Measurements from ENCODE around the gene TMEM163. TPM values are rescaled to one million over a fixed set of nuclear protein-coding genes. Genes with fewer than 3 reads are reported as not detected.
"Not testable (repeated sequence)": the region's sequence is repeated elsewhere in the genome, so short reads cannot be mapped to it uniquely, and the experiment has no call there.

Gene TMEM163
- total RNA-seq, 2 donors from 2014 or later = 0.12 TPM

GRCh38 chr2:134634054-134634753, 84.6 kb downstream of the TMEM163 start:
- no peaks in the 10 kb centered on the region for H3K36me3 Mint-ChIP-seq (ENCODE audit: insufficient read depth in 2 of 2)
- ATAC-seq (replicated peaks in 1 of 2) (no peak), DNase-seq (no peak)
- peaks cover 6% of the 10 kb centered on the region for H3K4me1 Mint-ChIP-seq (ENCODE audit: low read depth)
- no peaks in the 10 kb centered on the region for H3K27me3 Mint-ChIP-seq (ENCODE audit: low read depth)
- H3K27ac Mint-ChIP-seq = no peak overlapping the region
- H3K9me3 Mint-ChIP-seq = peaks cover 2% of the 10 kb centered on the region in 2 donors
- no peak overlapping the region for H3K4me3 Mint-ChIP-seq

GRCh38 chr2:134630504-134631159, 88.2 kb downstream of the TMEM163 start:
- Mint-ChIP-seq H3K27me3 (ENCODE audit: low read depth) (no peaks in the 10 kb centered on the region), H3K27ac (no peak overlapping the region), H3K9me3 (peaks cover 0 to 2% of the 10 kb centered on the region in 2 donors), H3K4me3 (no peak overlapping the region), H3K4me1 (ENCODE audit: low read depth) (peaks cover 6% of the 10 kb centered on the region), H3K36me3 (ENCODE audit: insufficient read depth in 2 of 2) (no peaks in the 10 kb centered on the region)
- ATAC-seq (replicated peaks in 1 of 2) = no peak
- no peak for DNase-seq

DNA sequence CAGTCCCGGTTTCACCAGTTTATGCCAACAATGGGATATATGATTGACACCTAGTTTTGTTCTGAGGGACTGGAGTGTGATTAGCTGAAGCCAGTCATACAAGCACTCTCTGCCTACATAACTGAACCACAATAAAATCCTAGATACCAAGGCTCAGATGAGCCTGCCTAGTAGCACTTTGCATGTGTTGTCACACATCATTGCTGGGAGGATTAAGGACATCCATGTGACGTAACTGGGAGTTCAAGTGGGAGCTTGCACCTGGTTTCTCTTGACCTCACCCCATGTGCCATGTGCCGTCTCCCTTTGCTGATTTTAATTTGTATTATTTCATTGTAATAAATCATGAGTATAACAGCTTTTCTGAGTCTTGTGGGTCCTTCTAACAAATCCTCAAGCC, 90.3 kb downstream of the TMEM163 start:
- H3K27ac Mint-ChIP-seq = no peak overlapping the region
- peaks cover 7% of the 10 kb centered on the region for H3K27me3 Mint-ChIP-seq (ENCODE audit: low read depth)
- H3K4me3 Mint-ChIP-seq = no peak overlapping the region
- no peaks in the 10 kb centered on the region for H3K36me3 Mint-ChIP-seq (ENCODE audit: insufficient read depth in 2 of 2)
- DNase-seq (no peak), ATAC-seq (replicated peaks in 1 of 2) (no peak)
- peaks cover 9% of the 10 kb centered on the region for H3K4me1 Mint-ChIP-seq (ENCODE audit: low read depth)
- H3K9me3 Mint-ChIP-seq = peaks cover 0 to 2% of the 10 kb centered on the region in 2 donors

DNA sequence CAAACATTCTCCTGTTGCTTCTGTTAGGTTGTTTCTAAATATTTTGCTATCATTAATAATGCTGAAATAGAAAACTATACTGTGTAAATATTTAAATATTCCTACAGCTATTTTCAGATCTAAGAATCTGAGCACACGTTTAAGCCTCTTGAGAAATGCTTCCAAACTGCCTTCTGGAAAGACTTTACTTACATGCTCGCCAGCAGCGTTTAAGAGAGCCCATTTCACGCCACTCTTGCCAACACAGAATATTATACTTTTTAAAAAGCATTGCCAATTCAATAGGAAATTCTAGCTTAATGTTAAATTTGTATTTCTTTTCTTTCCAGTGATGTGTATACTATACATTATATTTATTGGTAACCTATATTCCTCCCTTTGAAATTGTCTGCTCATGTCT, 92.0 kb downstream of the TMEM163 start:
- H3K36me3 Mint-ChIP-seq (ENCODE audit: insufficient read depth in 2 of 2) = no peaks in the 10 kb centered on the region

GRCh38 chr2:134625311-134625710, 93.5 kb downstream of the TMEM163 start:
- H3K4me1 Mint-ChIP-seq (ENCODE audit: low read depth) = peaks cover 10% of the 10 kb centered on the region
- H3K27me3 Mint-ChIP-seq (ENCODE audit: low read depth) = peaks cover 7% of the 10 kb centered on the region
- no peak overlapping the region for H3K27ac Mint-ChIP-seq
- no peaks in the 10 kb centered on the region for H3K9me3 Mint-ChIP-seq
- no peak for ATAC-seq (replicated peaks in 1 of 2)
- no peak for DNase-seq
- no peaks in the 10 kb centered on the region for H3K36me3 Mint-ChIP-seq (ENCODE audit: insufficient read depth in 2 of 2)
- H3K4me3 Mint-ChIP-seq = no peak overlapping the region

More for the DNA sequence above, 92.0 kb downstream of the TMEM163 start:
- no peak for ATAC-seq (replicated peaks in 1 of 2)
- H3K4me1 Mint-ChIP-seq (ENCODE audit: low read depth) = peaks cover 10% of the 10 kb centered on the region
- no peaks in the 10 kb centered on the region for H3K9me3 Mint-ChIP-seq
- no peak for DNase-seq
- no peak overlapping the region for H3K27ac Mint-ChIP-seq
- H3K27me3 Mint-ChIP-seq (ENCODE audit: low read depth) = peaks cover 7% of the 10 kb centered on the region
- no peak overlapping the region for H3K4me3 Mint-ChIP-seq

GRCh38 chr2:134623796-134624195, 95.0 kb downstream of the TMEM163 start:
- H3K27ac Mint-ChIP-seq = no peak overlapping the region
- ATAC-seq (replicated peaks in 1 of 2) (peak; percentile 92 to 94), DNase-seq (peak; percentile 42 to 57)
- peaks cover 4 to 5% of the 10 kb centered on the region in 2 donors for H3K9me3 Mint-ChIP-seq
- peaks cover 7% of the 10 kb centered on the region for H3K27me3 Mint-ChIP-seq (ENCODE audit: low read depth)
- peaks cover 10% of the 10 kb centered on the region for H3K4me1 Mint-ChIP-seq (ENCODE audit: low read depth)
- no peak overlapping the region for H3K4me3 Mint-ChIP-seq
- peaks cover 3 to 5% of the 10 kb centered on the region in 2 donors for H3K36me3 Mint-ChIP-seq (ENCODE audit: insufficient read depth in 2 of 2)

GRCh38 chr2:134623046-134623445, 95.8 kb downstream of the TMEM163 start:
- Mint-ChIP-seq H3K9me3 (peaks cover 6 to 7% of the 10 kb centered on the region in 2 donors), H3K36me3 (ENCODE audit: insufficient read depth in 2 of 2) (peaks cover 5 to 8% of the 10 kb centered on the region in 2 donors), H3K4me3 (no peak overlapping the region), H3K27me3 (ENCODE audit: low read depth) (peaks cover 7% of the 10 kb centered on the region), H3K27ac (no peak overlapping the region), H3K4me1 (ENCODE audit: low read depth) (peaks cover 10% of the 10 kb centered on the region)
- no peak for ATAC-seq (replicated peaks in 1 of 2)
- DNase-seq = no peak

DNA sequence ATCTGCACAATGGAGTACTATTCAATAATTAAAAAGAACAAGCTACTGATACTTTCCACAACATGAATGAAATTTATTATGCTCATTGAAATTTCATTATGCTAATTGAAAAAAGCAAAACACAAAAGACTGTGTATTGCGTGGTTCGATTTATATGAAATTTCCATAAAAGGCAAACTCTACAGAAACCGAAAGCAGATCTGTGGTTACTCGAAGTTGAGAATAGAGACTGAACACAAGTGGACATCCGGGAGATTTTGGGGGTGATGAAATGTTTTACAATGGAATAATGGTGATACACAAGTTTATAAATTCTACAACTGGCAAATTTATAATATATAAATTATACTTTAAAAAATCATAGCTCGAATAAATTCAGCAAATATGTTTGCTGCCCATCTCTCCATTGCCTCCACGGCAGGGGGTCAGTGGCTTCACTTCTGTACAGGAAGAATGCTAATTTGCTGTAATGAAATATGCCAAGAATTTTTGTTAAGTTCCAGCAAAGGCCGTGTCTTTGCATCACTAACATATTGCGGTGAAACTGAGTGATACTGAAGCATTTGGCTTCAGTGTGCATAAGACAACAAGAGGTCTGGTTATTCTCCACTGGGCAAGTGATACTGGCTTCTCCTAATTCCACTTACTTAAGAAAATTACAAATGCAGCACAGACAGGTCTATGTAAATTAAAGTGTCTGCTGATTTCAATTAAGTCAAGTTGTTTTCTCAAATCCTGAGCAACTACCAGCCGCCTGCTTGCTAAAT, 96.7 kb downstream of the TMEM163 start:
- DNase-seq = no peak
- Mint-ChIP-seq H3K27ac (no peak overlapping the region), H3K4me3 (no peak overlapping the region)

GRCh38 chr2:134619250-134619649, 99.5 kb downstream of the TMEM163 start:
- Mint-ChIP-seq H3K27ac (no peak overlapping the region), H3K36me3 (ENCODE audit: insufficient read depth in 2 of 2) (peaks cover 5 to 8% of the 10 kb centered on the region in 2 donors), H3K4me3 (no peak overlapping the region), H3K4me1 (ENCODE audit: low read depth) (peaks cover 8% of the 10 kb centered on the region), H3K27me3 (ENCODE audit: low read depth) (no peaks in the 10 kb centered on the region), H3K9me3 (peaks cover 6 to 7% of the 10 kb centered on the region in 2 donors)
- no peak for ATAC-seq (replicated peaks in 1 of 2)
- DNase-seq = no peak

More for the DNA sequence above, 96.7 kb downstream of the TMEM163 start:
- H3K4me1 Mint-ChIP-seq (ENCODE audit: low read depth) = peaks cover 10% of the 10 kb centered on the region
- H3K36me3 Mint-ChIP-seq (ENCODE audit: insufficient read depth in 2 of 2) = peaks cover 5 to 8% of the 10 kb centered on the region in 2 donors
- H3K27me3 Mint-ChIP-seq (ENCODE audit: low read depth) = peaks cover 7% of the 10 kb centered on the region
- peaks cover 6 to 7% of the 10 kb centered on the region in 2 donors for H3K9me3 Mint-ChIP-seq
- no peak for ATAC-seq (replicated peaks in 1 of 2)

GRCh38 chr2:134615480-134615879, 103.3 kb downstream of the TMEM163 start:
- H3K4me3 Mint-ChIP-seq; H3K27me3 Mint-ChIP-seq (ENCODE audit: low read depth); H3K4me1 Mint-ChIP-seq (ENCODE audit: low read depth); ATAC-seq (replicated peaks in 1 of 2); H3K27ac Mint-ChIP-seq; DNase-seq: not testable (repeated sequence)
- Mint-ChIP-seq H3K9me3 (peaks cover 20 to 21% of the 10 kb centered on the region in 2 donors), H3K36me3 (ENCODE audit: insufficient read depth in 2 of 2) (peaks cover 15 to 24% of the 10 kb centered on the region in 2 donors)

DNA sequence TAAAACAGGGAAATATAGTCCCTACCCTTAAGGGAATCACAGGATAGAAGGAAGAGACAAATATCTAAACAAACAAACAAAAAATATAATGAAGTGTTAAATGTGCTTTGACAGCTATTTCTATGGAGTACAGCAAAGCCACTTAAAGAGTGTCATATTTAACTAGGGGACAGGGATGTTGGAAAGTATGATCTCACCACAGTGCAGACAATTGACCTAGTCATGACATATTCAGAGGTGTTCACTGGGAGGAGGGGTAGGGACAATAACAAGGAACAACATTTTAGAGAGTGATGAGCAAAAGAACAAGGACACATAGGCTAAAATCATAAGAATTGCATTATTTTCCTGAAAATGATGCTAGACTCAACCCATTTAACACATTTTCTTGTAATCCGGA, 107.5 kb downstream of the TMEM163 start:
- H3K36me3 Mint-ChIP-seq (ENCODE audit: insufficient read depth in 2 of 2) = peaks cover 10 to 15% of the 10 kb centered on the region in 2 donors
- peaks cover 14% of the 10 kb centered on the region in 2 donors for H3K9me3 Mint-ChIP-seq
- no peak overlapping the region for H3K4me3 Mint-ChIP-seq
- no peak overlapping the region for H3K27ac Mint-ChIP-seq
- H3K4me1 Mint-ChIP-seq (ENCODE audit: low read depth) = no peaks in the 10 kb centered on the region
- ATAC-seq (replicated peaks in 1 of 2) (no peak), DNase-seq (no peak)
- peaks cover 3% of the 10 kb centered on the region for H3K27me3 Mint-ChIP-seq (ENCODE audit: low read depth)

DNA sequence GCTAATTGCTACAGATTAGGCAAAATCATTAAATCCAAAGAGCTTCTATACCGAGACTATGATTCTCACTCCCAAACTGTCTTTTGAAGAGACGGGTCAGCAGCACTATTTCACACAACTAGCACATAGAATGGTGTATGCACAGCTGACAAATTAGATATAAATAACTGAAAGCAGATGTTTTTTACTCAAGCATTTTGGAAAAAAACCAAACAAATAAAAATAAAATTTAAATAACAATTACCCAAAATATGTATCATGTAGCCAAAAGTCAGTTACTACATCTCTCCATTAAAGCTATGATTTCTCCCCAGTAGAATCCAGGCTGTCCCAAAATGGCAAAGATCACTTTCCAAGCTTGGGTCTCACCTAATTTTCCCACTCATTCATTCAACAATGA, 107.9 kb downstream of the TMEM163 start:
- peaks cover 10 to 15% of the 10 kb centered on the region in 2 donors for H3K36me3 Mint-ChIP-seq (ENCODE audit: insufficient read depth in 2 of 2)
- H3K9me3 Mint-ChIP-seq = peaks cover 14% of the 10 kb centered on the region in 2 donors
- ATAC-seq (replicated peaks in 1 of 2) (no peak), DNase-seq (no peak)
- peaks cover 5% of the 10 kb centered on the region for H3K27me3 Mint-ChIP-seq (ENCODE audit: low read depth)
- H3K4me3 Mint-ChIP-seq = no peak overlapping the region
- no peaks in the 10 kb centered on the region for H3K4me1 Mint-ChIP-seq (ENCODE audit: low read depth)
- no peak overlapping the region for H3K27ac Mint-ChIP-seq

- Mint-ChIP-seq H3K27ac (no peak overlapping the region), H3K4me1 (ENCODE audit: low read depth) (no peaks in the 10 kb centered on the region), H3K9me3 (peaks cover 14% of the 10 kb centered on the region in 2 donors), H3K4me3 (no peak overlapping the region), H3K36me3 (ENCODE audit: insufficient read depth in 2 of 2) (peaks cover 10 to 15% of the 10 kb centered on the region in 2 donors), H3K27me3 (ENCODE audit: low read depth) (peaks cover 5% of the 10 kb centered on the region)
- DNase-seq (no peak), ATAC-seq (replicated peaks in 1 of 2) (no peak)
These were observed 108.8 kb downstream of the TMEM163 start for GRCh38 chr2:134609924-134610513.

All from activated T-cell treated with anti-CD3 and anti-CD28 coated beads, Interleukin-2, amount 50 U/mL, for 72 hours (primary cell).